ENCODE data around the gene OLFM2. TPM values are rescaled to one million over a fixed set of nuclear protein-coding genes. Genes with fewer than 3 reads are reported as not detected.

The OLFM2 gene
- total RNA-seq, 1 experiment from 2014 or later, result 1.6 TPM

DNA sequence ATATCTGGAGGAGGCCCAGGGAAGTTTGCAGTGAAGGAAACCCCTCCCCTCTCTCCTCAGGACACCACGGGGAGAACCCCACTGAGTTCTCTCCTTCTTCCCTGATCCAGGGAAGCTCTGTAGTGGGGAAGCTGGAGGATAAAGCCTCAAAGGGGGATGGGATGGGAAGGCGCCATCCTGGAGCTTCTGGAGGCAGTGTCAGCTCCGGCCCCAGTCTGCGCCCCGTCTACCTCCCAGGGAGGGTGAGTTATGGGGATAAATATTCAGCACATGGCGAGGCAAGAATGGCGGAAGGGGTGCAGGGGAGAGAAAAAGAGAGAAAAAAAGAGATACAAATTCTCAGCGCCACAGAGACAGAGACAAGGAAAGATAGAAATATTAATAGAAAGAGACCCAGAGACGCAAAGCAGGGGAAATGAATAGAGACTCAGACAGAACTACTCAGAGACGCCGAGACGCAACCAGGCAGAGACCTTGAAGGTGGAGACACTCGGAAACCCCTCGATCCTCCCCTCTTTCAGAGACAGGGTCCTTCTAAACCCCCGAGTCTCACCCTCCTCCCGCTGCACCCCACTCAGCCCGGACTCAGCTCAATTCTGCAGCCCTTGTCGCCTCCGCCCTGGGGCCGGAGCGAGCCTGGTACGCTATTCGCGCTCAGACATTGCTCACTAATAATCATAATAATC lies 23.6 kb downstream of the OLFM2 start:
- DNase-seq (ENCODE audit: extremely low read depth, low read depth), result no peak

DNA sequence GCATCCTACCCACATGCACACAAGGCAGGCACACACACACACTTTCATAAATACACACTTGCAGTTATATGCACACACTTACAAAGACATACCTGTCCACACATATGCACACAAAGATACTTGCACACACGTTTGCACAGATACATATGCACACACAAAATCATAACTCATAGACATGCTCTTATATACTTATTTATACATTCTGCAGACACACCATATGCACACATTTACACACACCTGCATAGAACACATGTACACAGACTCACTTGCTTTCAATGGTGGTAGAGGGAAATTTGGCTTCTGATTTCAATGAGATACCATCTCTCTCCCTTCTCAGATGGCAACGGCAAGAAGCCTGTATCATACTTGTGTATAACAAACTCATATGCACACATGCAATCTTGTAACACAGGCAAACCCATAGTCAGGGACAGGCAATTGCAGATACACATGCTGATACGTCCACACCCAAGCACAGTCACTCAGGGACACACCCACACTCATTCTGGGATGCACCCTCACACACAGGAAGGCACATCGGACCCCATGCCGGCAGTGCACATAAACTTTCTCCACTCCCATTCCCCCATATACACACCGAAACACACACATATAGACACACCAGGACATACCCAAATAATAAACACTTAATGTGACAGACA lies 24.7 kb downstream of the OLFM2 start:
- DNase-seq (ENCODE audit: extremely low read depth, low read depth), result no peak

DNA sequence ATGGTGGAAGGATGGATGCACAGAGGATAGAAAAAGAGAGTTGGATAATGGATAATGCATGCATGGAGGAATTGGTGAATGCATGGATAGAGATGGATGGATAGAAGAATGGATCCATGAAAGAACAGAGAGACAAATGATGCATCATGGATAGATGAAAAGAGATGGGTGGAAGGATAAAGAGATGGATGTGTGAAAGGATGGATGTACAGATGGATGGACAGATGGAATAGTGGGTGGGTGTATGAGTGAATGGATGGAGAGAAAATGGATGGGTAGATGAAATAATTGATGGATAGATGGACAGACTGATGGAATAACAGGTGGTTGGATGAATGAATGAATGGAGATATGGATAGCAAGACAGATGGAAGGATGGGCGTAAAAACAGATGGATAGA lies 25.7 kb downstream of the OLFM2 start:
- no peak for DNase-seq (ENCODE audit: extremely low read depth, low read depth)

DNA sequence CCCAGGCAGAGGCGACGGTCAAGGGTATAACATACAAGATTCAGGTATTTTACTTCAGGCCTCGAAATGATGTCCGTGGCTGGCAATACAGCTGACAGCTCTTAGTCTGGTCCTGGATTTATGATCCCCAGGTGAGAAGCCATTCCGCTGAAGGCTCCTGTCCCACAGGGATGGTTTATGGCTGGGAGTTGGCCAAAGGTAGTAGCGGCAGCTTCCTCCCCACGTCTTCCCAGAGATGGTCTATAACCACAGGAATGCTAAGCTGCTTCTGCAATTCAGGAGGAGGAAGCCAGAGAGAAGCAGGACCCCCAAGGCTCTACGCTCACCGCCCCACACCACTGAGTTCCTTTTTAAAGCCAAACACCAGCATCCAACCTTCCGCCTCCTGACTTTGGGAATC lies 27.1 kb downstream of the OLFM2 start:
- no peak for DNase-seq (ENCODE audit: extremely low read depth, low read depth)

DNA sequence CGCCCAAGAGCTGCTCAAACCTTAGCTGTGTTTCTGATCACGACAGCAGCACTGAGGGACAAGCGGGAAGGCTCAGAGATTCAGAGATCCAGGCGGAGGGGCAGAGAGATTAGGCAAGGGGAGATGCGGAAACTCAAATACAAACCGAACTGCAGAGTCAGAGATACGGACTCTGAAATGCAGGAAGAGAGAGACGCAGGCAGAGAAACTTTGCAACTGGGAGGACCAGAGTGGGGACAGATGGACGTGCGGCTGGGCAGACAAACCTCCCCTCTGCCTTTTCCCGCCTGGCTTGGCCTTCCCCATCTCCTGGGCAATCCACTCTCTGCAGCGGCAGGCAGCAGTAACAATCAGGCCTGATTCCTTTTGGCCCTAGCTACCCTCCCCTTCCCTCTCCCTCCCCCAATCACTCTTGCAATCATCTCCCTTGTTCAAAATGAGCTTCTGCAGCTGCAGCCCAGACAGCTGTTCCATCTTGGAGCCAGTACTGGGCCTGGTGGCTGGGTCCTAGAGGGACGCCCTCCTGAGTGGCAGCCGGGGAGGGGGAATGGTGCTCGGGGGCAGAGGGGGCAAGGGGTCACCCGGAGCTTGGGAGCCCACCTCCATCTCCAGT lies 29.7 kb downstream of the OLFM2 start:
- no peak for DNase-seq (ENCODE audit: extremely low read depth, low read depth)

DNA sequence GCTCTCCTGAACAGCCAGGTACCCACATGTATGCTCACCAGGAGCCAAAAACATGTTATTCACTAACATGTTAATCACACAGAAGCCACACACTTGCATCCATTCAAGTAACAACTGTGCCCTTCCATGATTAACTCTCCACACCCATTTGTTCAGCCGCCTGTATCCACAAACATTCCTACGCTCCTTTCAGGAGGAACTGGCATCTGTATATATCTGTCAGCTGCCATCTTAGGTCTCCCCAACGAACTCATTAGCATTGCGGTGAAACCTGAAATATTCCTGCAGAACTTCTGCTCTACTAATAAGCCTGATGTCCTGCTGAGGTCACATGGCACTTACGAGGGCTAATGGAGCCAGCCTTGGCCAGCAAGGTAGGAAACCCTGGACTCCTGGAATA lies 33.0 kb downstream of the OLFM2 start:
- no peak for DNase-seq (ENCODE audit: extremely low read depth, low read depth)

DNA sequence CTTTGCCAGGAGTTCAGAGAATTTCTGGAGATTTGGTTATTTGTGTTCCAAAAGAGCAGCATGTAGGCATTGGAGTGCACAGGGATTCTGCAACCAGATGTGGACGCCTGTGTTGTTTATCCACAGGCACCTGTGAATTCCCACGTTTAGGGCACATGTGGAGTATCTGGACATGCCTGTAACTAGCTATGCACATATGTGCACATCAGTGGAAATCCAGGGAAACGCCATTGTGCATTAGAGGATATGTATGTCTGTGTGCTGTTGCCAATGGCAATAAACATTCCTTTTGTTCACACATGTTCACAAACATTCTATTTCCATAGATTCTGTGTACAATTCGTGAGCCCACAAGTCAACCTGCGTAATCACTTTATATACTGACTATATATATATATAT lies 34.7 kb downstream of the OLFM2 start:
- DNase-seq (ENCODE audit: extremely low read depth, low read depth), result no peak

DNA sequence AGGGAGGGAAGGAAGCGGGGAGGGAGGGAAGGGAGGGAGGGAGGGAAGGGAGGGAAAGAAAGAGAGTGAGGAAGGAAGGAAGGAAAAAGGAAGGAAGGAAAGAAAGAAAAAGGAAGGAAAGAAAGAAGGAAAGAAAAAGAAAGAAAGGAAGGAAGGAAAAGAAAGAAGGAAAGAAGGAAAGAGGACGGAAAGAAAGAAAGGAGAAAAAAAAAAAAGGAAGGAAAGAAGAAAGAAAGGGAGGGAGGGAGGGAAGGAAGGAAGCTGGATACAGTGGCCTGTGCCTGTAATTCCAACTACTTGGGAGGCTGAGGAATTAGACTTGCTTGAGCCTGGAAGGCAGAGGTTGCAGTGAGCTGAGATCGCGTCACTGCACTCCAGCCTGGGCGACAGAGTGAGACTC lies 35.3 kb downstream of the OLFM2 start:
- no peak for DNase-seq (ENCODE audit: extremely low read depth, low read depth)

DNA sequence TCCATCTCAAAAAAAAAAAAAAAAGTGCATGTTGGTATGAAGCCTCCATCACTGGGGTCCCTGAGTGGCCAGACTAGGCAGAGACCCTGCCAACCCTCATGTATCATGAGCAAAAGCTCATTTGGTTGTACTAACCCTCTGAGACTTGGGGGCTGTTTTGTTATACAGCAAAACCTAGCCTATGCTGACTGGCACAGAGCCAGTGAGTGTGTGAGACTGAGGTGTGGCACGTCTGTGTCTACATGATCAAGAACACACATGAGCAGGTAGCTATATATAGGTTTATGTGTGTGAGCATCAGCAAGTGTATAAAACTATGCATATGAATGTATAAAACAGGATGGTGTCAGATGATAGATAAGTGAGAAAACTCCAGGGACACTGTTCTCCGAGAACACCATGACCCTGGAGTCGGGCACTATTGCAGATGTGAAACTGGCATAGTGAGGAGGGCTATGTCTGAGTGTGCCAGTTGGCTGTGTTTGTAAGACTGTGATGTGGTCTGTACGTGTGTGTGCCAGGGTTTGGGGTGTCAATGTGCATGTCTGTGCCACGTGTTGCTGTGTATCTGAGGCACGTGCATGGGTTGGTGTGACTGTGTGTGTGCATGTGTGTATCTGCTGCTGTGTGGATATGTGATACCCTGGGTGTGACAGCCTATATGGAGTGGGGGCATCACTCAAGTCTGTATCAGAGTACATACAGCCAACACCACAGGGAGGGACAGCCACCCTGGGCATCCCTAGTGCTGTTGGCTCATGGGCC lies 44.5 kb downstream of the OLFM2 start:
- no peak for DNase-seq (ENCODE audit: extremely low read depth, low read depth)

DNA sequence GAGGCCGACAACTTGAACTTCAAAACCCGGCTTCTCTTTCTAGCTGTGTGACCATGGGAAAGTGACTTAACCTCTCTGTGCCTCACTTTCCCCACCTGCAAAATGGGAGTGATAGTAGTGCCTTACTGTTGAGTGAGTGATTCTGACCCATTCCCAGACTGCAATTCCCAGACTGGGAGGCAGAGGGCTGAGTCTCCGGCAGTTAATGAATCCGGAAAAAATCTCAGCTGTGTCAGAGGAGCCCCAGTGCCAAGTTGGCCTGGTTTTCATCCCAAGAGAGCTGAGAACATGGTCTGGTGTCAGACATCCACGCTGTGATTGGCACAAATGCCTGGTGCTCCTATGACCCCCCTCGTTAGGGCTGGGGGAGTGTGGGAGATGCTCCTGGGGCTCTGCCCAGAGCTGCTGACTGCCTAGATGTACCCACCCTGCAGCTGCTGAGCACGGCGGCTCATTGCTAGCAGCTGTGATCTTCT lies 51.2 kb downstream of the OLFM2 start:
- no peak for DNase-seq (ENCODE audit: extremely low read depth, low read depth)

DNA sequence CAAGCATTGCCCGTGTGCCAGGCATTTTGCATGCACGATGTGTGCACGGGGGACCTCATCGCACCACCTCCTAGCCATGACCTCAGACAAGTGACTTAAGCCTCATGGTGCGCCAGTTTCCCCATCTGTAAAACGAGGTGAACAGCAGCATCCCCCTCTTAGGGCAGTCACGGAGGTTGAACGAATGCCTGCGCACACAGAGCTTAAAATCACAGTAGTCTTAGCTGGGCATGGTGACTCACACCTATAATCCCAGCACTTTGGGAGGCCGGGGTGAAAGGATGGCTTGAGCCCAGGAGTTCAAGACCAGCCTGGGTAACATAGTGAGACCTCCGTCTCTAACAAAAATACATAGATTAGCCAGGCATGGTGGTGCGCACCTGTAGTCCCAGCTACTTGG lies 52.6 kb downstream of the OLFM2 start:
- no peak for DNase-seq (ENCODE audit: extremely low read depth, low read depth)

DNA sequence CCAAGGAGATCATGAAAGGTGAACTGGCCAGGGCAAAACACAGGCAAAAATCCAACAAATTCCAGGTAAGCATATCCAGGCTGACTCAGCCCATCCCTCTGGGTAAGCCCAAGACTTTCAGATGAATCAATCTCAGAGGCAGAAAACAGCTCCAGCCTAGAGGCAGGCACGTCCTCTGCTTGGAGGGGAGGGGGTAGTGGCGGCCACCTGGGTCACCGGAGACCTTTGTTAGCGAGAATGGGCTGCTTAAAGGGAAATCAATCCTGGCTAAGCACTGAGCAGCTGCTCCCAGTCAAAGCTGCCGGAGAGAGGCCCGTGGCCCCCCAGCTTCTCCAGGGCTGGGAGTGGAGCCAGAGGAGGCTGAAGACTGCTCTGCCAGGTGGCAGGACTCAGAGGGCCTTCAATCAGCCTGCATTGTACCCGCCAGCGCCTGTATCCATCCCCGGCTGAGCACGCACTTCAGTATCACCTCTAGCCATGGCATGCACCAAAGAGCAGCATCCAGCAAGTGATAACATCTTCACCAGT lies 53.0 kb downstream of the OLFM2 start:
- DNase-seq (ENCODE audit: extremely low read depth, low read depth), result no peak

DNA sequence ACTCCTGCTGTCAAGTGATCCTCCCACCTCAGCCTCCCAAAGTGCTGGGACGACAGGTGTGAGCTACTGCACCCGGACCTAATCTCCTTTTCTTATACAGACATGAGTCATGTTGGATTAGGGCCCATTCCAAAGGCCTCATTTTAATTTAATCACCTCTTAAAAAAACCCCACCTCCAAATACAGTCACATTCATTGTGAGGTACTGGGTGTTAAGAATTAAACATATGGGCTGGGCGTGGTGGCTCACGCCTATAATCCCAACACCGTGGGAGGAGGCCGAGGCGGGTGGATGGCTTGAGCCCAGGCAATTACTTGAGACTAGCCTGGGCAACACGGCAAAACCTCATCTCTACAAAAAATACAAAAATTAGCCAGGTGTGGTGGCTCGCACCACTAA lies 54.6 kb downstream of the OLFM2 start:
- no peak for DNase-seq (ENCODE audit: extremely low read depth, low read depth)

DNA sequence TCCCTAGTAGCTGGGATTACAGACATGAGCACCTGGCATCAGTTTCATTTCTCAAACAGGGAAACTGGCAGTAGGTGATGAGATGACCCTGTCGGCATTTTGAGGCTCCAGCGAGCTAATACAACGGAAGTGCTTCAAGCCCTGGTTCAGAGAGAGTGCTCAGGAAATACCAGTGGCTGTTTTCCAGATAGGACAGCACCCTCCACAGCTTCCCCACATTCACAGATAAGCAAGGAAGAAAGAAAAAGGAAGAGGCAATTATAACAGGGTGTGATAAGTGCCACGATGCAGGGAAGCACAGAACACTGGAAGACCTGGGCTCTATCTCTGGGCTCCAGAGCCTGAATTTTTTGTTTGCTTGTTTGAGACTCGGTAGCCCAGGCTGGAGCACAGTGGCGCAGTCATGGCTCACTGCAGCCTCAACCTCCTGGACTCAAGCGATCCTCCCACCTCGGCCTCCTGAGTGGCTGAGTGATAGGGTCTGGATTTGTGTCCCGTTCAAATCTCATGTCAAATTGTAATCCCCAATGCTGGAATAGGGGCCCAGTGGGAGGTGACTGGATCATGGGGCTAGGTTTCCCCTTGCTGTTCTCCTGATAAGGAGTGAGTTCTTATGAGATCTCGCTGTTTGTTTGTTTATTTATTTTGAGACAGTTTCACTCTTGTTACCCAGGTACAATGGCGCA lies 57.7 kb downstream of the OLFM2 start:
- no peak for DNase-seq (ENCODE audit: extremely low read depth, low read depth)

DNA sequence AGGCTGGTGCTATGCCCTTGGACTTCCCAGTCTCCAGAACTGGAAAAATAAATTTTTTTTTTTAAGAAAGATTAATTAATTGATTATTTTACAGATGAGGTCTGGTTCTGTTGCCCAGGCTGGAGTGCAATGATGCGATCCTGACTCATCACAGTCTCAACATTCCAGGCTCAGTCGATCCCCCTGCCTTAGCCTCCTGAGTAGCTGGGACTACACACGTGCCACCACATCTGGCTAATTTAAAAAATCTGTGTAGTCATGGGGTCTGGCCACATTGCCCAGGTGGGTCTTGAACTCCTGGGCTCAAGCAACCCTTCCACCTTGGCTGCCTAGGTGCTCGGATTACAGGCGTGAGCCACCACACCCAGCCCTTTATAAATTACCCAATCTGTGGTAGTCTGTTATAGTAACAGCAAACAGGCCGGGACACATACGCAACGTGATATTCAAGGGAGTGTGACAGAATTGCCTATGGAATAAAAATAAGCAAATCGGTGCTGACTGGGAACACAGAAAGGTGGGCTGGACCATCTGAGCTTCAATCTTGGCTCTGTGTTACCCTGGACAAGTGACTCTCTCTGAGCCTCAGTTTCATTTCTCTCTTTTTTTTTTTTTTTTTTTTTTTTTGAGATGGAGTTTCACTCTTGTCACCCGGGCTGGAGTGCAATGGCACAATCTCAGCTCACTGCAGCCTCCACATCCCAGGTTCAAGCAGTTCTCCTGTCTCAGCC lies 58.4 kb downstream of the OLFM2 start:
- DNase-seq (ENCODE audit: extremely low read depth, low read depth), result no peak

DNA sequence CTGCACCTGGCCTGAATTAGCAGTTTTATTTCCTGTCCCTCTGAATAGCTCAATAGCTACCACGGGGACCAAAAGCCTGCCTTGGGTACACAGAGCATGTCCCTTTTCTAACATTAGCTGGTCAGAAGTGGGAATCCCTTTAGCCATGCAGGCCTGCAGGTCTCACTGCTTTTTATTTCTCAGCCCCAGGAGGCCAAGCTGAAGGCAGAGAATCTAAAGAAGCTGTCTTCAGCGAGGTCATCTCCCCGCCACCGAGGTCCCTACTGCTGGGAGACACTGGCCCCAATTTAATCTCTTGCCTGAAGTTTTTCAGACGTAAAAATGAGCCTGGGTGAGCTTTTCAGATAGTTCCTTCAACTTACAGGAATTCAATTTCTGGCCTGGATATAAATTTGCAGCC lies 60.5 kb downstream of the OLFM2 start:
- no peak for DNase-seq (ENCODE audit: extremely low read depth, low read depth)

DNA sequence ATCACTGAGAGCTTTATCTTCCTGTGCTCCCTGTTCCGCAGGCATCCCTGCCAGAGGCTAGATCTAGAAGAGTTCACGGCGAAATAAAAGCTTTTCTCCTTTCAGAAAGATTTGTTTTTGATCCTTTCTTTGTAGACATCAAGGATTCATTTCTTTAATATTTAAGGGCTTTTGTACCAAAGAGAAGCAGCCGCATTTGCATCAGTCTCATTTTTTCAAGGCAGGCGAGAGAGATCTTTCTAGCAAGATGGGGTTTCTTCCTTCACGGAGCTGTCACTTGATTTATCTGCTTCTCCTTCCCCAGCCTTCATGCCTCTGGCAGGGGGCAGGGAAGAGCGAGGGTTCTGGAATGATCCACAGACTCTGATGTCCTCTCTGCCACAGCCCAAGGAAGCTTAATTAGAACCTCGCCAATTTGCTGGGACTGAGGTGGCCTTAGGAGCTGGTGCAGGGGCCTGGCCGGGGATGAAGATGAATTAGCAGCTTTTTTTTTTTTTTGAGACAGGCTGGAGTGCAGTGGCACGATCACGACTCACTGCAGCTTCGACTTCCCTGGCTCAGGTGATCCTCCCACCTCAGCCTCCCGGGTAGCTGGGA lies 61.2 kb downstream of the OLFM2 start:
- no peak for DNase-seq (ENCODE audit: extremely low read depth, low read depth)

DNA sequence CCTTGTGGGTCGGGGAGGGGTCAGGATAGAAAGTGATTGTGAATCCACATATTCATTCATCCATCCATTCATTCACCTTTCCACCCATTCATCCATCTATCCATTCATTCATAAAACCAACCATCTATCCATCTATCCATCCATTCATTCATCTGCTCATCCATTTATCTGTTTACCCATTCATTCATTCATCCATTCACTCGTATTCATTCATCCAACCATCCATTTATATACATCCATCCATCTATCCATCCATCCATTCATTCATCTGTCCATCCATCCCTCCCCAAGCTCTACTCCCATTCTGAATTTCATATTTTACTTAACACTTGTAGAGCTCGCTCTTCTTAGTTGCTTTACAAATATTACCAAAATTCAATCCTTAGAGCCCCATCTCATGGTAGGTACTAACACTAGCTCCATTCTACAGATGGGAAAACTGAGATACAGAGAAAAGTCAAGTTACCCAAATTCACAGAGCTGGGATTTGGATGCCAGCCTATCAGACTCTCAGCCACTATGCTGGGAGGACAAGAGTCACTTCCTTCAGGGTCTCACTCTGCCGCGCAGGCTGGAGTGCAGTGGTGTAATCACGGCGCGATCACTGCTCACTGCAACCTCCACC lies 63.6 kb downstream of the OLFM2 start:
- no peak for DNase-seq (ENCODE audit: extremely low read depth, low read depth)
